ENCODE measurements around the gene NOSTRIN.
"Not testable (repeated sequence)": the region's sequence is repeated elsewhere in the genome, so short reads cannot be mapped to it uniquely, and the experiment has no call there.

The NOSTRIN gene

DNA sequence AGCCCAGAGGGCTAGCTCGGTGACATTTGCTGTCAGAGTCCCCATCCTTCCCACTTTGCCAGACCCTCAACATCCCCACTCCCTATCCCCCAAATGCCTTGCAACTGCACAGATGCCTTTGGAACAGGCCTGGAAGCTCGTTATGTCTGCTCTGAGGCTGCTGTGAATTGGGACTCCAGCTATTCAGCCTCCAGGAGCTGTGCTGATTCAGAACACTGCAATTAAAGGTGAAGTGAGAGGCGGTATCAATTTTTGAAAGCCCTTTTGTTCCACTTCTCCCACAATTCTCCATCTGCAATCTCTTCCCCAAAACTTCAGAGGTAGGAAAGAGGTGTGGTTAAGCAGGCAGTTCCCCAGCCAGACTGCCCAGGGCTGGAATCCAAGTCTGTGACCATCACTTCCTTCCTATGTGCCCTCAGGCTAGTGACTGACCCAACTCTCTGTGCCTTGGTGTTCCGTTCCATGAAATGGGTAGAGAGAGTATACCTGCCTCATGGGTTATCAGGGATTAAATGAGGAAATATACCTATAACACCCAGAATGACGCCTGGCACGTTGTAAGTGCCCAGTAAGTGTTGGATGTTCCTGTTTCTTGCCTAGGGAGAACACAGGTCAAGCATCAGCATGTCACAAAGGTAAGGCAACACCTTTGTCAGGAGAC is 17.5 kb downstream of the NOSTRIN start:
- no peak for DNase-seq

GRCh38 chr2:168821577-168821976 is 19.1 kb downstream of the NOSTRIN start:
- DNase-seq, result no peak

- DNase-seq, result no peak
These were observed 19.6 kb downstream of the NOSTRIN start for GRCh38 chr2:168821992-168822391.

GRCh38 chr2:168825126-168825525 is 22.7 kb downstream of the NOSTRIN start:
- DNase-seq, result no peak

GRCh38 chr2:168830958-168831357 is 28.5 kb downstream of the NOSTRIN start:
- no peak for DNase-seq

DNA sequence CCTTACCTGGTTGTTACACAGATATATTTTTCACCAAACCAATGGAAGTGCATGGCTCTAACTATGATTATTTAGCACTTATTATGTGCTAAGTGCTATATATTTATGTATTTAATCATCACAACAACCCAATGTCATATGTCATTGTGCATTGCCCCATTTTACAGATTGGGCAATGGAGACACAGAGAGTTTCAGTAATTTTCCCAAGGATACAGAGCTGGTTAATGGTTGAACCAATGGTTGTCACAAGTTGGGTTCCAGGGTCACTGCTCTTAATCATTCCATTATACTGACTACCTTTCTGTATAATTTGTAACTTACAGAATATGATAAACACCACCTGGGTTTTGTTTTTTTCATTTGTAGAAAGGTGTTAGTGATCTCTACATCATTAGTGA is 29.2 kb downstream of the NOSTRIN start:
- no peak for DNase-seq

DNA sequence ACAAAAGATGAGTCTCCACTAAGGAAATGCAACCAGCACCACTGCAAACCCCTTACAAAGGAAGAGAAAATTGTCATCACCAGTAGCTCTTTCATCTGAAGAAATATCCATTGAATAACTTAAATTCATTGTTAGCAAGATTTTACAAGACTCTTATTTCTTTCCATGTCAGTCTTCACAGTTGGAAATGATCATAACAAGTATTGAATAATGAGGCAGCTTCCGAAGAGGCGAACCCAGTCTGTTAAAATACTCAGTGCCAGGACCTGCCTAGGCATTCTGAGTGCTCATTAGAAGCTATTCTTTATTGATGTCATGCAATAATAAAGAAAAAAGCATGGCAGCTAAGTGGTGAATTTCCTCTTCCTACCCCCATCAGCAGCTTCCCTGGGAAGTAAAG is 33.5 kb downstream of the NOSTRIN start:
- no peak for DNase-seq

DNA sequence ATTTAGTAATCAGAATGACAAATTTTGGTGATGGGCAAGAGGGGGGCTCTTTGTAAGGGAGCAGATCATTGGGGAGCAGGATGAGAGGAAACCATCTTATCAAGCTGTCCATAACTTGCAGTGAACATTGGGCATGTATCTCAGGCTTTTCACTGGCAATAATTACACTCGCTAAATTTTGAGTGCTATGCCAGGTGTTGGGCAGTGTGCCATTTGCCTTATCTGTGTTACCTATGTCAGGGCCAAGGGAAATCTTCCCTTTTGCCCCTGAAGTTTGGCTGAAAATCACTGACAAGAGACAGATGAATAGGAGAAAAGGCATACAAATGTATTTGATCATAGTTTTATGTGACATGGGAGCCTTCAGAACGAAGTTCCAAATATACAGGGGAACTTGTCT is 39.0 kb downstream of the NOSTRIN start:
- DNase-seq, result no peak

- no peak for DNase-seq
These were observed 40.8 kb downstream of the NOSTRIN start for GRCh38 chr2:168843253-168843652.

- peak; percentile 96 to 97 for DNase-seq
These were observed 45.8 kb downstream of the NOSTRIN start for GRCh38 chr2:168848225-168848624.

DNA sequence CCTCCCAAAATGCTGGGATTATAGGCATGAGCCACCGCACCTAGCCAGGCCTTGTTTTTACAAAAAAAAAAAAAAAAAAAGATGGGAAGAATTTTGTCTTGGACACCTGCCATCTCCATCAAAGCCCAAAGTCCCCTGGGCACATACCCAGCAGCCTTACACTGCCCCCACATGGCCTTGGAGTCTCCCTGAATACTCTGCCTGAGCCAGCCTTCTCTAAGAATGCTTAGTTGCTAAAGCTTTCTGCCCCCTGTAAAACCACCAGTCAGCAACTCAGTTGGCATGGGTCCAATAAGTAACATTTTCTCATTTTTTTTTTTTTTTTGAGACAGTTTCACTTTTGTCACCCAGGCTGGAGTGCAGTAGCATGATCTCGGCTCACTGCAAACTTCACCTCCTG is 47.2 kb downstream of the NOSTRIN start:
- peak; percentile 9 to 56 for DNase-seq

- no peak for DNase-seq
These were observed 48.4 kb downstream of the NOSTRIN start for GRCh38 chr2:168850846-168851245.

GRCh38 chr2:168851674-168852320 is 49.4 kb downstream of the NOSTRIN start:
- no peak for DNase-seq

DNA sequence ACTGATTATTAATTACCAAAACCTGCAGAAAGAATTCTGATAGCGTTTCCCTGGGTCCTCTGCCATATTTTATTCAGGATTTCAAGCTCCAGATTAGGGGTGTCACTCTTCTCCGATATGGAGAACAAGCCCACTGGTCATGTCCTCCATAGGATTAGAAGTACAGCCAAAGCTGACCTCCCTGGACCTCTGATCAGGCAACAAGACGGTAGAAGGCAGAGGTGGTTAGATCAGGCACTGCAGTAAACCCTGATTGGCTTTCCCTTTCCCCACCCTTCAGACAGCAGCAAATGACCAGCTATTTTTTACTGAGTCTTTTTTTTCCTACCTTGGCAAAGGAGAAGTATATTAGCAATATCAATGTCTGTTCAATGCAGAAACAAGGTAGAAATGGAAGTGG is 50.0 kb downstream of the NOSTRIN start:
- no peak for DNase-seq

- no peak for DNase-seq
These were observed 51.0 kb downstream of the NOSTRIN start for GRCh38 chr2:168853471-168853870.

DNA sequence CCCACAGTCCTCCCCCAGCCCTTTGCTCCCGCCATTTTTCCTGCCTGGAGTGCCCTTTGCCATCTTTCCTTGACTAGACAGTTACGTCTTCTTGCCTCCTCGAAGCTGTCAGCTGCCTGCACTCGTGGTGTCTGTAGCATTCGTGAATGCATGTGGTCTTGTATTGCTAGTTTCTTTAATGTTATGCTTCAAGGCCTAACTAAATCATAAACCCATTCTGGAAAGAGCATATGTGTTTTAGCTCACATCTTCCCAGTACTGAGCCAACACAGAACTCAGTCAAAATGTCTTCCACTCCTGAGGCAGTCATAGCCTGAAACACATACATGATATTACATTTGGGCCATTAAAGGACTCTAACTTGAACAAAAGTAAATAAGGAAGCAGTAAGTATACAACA is 52.2 kb downstream of the NOSTRIN start:
- DNase-seq, result no peak

- DNase-seq, result no peak
These were observed 53.2 kb downstream of the NOSTRIN start for GRCh38 chr2:168855601-168856000.

DNA sequence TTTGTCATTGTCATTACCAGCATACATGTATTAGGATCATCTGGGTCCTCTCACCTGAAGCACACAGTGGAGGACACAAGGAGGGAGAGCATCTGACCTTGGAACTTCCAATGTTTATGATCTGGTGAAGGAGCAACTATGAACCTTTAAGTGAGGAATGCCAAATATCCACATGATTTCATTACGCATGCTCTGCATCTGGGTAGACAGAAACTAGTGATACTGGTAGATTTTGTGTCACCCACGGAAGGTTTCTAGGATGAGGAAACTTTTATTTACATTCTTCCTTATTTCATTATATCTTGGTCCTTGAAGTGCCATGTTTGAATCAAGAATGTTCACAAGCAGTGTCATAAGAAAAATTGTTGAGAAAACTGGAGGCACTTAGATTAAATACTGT is 55.7 kb downstream of the NOSTRIN start:
- no peak for DNase-seq

GRCh38 chr2:168867164-168867563 is 64.7 kb downstream of the NOSTRIN start:
- DNase-seq, result not testable (repeated sequence)

GRCh38 chr2:168870369-168870768 is 67.9 kb downstream of the NOSTRIN start:
- not testable (repeated sequence) for DNase-seq

DNA sequence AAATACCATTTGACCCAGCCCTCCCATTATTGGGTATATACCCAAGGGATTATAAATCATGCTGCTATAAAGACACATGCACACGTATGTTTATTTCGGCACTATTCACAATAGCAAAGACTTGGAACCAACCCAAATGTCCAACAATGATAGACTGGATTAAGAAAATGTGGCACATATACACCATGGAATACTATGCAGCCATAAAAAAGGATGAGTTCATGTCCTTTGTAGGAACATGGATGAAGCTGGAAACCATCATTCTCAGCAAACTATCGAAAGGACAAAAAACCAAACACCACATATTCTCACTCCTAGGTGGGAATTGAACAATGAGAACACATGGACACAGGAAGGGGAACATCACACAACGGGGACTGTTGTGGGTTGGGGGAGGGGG is 68.4 kb downstream of the NOSTRIN start:
- not testable (repeated sequence) for DNase-seq

- no peak for DNase-seq
These were observed 72.1 kb downstream of the NOSTRIN start for GRCh38 chr2:168874368-168875054.

GRCh38 chr2:168882163-168882562 is 79.7 kb downstream of the NOSTRIN start:
- DNase-seq, result not testable (repeated sequence)

GRCh38 chr2:168884975-168885374 is 82.5 kb downstream of the NOSTRIN start:
- no peak for DNase-seq

Data from NCI-H526 (cell line).